Esophagus squamous epithelium (tissue), 5 donors: ENCODE data around the gene NRP2. TPM values are rescaled to one million over a fixed set of nuclear protein-coding genes. Genes with fewer than 3 reads are reported as not detected.

ENCODE experiments used
- DNase-seq: peaks from one replicate; lab custom pipeline; 2025; lab: John Stamatoyannopoulos, UW
- H3K27ac ChIP-seq, 4 donors: fragments of 200-600 bp; sonication (generic); one replicate each; pipeline ENCODE4 v1.5.1; 2016 to 2019; ENCODE audit warnings: mild to moderate bottlenecking in 1 of 4
- H3K27me3 ChIP-seq, 4 donors: fragments of 200-600 bp; sonication (generic); 1 replicate in 3 of 4; 2 replicates in 1 of 4; pipeline versions ENCODE4 v1.5.1 to v1.6.0; 2017 to 2021; ENCODE audit warnings: antibody characterized with exemption in 1 of 4
- H3K36me3 ChIP-seq, 3 donors: fragments of 200-600 bp; sonication (generic); one replicate each; pipeline ENCODE4 v1.5.1; 2016 to 2019
- H3K4me1 ChIP-seq, 3 donors: fragments of 200-600 bp; sonication (generic); one replicate each; pipeline ENCODE4 v1.5.1; 2017 to 2019
- H3K4me3 ChIP-seq, 4 donors: fragments of 200-600 bp; sonication (generic); 1 replicate in 3 of 4; 2 replicates in 1 of 4; pipeline ENCODE4 v1.5.1; 2016 to 2019; ENCODE audit warnings: mild to moderate bottlenecking in 2 of 4, moderate library complexity in 1 of 4
- H3K9me3 ChIP-seq, 3 donors: fragments of 200-600 bp; sonication (generic); one replicate each; pipeline ENCODE4 v1.5.1; 2016 to 2019
- CTCF ChIP-seq, 6 experiments: fragments of 450-650 bp in 4 of 6; fragments of 200-600 bp in 2 of 6; sonication (generic) in 2 of 6; IDR thresholded peaks; one replicate each; pipeline ENCODE4 v1.5.1; 2016 to 2019; ENCODE audit warnings: antibody characterized with exemption in 6 of 6, mild to moderate bottlenecking in 4 of 6, moderate library complexity in 4 of 6
- POLR2A ChIP-seq, 4 donors: fragments of 450-650 bp; IDR thresholded peaks; one replicate each; pipeline ENCODE4 v1.6.1; 2017; ENCODE audit warnings: antibody characterized with exemption in 4 of 4, mild to moderate bottlenecking in 4 of 4, moderate library complexity in 3 of 4
- WGBS, 2 donors: methylation state at CpG; one replicate each; pipeline ENCODE4 v1.1.5; 2018; 5-methylcytosine and 5-hydroxymethylcytosine counted together
- intact Hi-C: fragments of 100-400 bp; cut with DNase I; formaldehyde crosslinking; loops from one replicate; pipeline ENCODE4 v1.15.0; 2022
- total RNA-seq, 4 donors: library from RNA; depleted of rRNA; stranded (reverse); fragments of >200 nt; gene quantifications; one replicate each; pipeline ENCODE4 v1.1.0, GENCODE V29; 2016
- donor health status: DM: yes; HTN: yes; CAD: no.

NRP2 gene
- total RNA-seq, 4 donors from 2014 or later, result 7.1 to 58.6 (median 21.4) TPM

GRCh38 chr2:205713086-205713485, 30.8 kb downstream of the NRP2 start:
- peaks cover 10 to 66% (median 32%) of the 10 kb centered on the region in 3 donors for H3K4me1 ChIP-seq
- TF ChIP-seq POLR2A (IDR thresholded peaks at IDR 0.05) (no peak), CTCF (IDR thresholded peaks at IDR 0.05) (no peak)

DNA sequence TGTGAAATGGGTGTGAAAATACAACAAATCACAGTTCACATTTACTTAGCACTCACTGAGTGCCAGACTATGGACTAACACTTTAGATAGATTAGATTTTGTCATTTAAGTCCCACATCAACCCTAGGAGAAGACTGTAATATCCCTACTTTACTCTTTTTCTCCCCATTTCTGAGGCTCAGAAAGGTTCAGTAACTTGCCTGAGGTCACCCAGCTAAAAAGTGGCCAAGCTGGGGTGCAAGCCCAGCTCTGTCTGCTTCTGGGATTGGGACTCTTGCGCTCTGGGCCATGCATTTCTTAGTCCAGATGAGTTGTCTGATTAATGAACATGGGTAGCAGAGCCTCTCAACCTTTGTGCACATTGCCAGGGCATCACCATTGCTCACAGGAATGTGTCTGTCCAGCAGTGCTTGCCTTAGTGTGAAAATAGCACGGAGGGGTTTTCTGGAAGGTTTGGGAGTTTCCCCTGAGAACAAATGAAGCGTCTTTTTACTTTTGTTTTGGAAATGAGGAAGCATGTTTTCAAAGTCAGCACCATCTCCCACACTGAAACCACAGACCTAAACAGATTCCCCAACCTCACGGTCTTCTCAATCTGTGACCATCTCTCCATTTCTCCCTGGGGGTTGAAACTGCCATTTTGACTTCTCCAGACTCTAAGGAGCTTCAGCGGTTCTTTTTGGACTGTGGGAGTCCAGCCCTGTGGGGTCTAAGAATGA, 31.9 kb downstream of the NRP2 start:
- Histone ChIP-seq H3K4me1 (peaks cover 10 to 66% (median 28%) of the 10 kb centered on the region in 3 donors), H3K9me3 (no peaks in the 10 kb centered on the region), H3K27me3 (no peaks in the 10 kb centered on the region), H3K36me3 (no peaks in the 10 kb centered on the region), H3K4me3 (no peak overlapping the region), H3K27ac (peak overlapping the region in 3 of 4 donors; percentile 53 to 74 (median 64))
- no peak for DNase-seq
- WGBS, 2 donors, result 35 to 52% methylated on average over 5 of the region's 5 CpGs
- intact Hi-C loops, result no loop called here
- TF ChIP-seq CTCF (IDR thresholded peaks at IDR 0.05), result no peak
- TF ChIP-seq POLR2A (IDR thresholded peaks at IDR 0.05), result no peak

More at GRCh38 chr2:205713086-205713485, 30.8 kb downstream of the NRP2 start:
- no peaks in the 10 kb centered on the region for H3K9me3 ChIP-seq
- 24 to 26% methylated on average over 1 of the region's 1 CpG for WGBS, 2 donors
- H3K36me3 ChIP-seq, result no peaks in the 10 kb centered on the region
- DNase-seq, result no peak
- H3K4me3 ChIP-seq, result no peak overlapping the region
- H3K27ac ChIP-seq, result peak overlapping the region in 1 of 4 donors; percentile 74
- H3K27me3 ChIP-seq, result no peaks in the 10 kb centered on the region
- intact Hi-C loops, result no loop called here

DNA sequence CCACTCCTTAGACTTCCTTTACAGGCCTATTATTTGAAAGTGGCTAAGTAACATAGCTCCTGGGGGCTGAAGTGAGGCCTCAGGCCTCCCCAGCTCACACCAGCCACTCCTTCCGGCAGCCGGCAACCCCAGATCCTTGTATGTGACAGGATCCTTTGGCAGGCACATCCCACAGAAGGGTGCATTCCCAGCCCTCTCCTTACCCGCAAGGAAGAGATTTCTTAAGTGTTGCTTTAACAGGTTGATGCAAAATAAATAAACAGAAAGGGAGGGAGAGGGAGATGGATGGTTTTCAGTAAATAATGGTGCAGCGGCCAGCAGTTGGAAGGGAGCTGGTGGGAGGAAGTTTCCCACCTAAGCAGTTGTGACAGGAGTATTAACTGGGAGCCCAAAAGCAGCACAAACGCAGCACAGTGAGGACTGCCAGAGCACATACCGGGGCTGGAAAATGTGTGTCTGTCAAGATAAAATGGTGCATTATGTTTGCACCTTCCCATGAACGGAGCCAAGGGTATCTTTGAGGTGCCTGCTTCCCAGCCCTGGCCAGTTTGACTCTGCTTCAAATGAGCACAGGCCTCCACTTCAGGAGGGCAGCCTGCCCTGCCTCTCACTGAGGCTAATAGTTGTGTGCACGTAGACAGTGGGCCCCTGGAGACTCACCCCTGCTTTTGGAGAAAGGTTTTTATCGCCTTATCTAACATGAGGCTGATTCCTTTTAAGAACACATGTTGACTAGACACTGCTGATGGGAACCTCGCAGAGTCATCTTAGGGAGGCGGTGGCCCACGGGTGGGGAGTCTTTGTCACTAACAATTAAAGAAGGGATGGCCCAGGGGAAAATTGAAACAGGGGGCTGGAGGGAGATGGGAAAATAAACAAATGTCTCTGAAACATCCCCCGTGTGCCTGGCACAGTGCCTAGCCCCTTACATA, 32.8 kb downstream of the NRP2 start:
- no peak for DNase-seq
- no peaks in the 10 kb centered on the region for H3K9me3 ChIP-seq
- H3K27me3 ChIP-seq, result no peaks in the 10 kb centered on the region
- intact Hi-C loops, result no loop called here
- WGBS, 2 donors, result 76 to 80% methylated on average over 11 to 12 of the region's 13 CpGs
- TF ChIP-seq POLR2A (IDR thresholded peaks at IDR 0.05) (no peak), CTCF (IDR thresholded peaks at IDR 0.05) (no peak)
- peak overlapping the region in 3 of 4 donors; percentile 53 to 74 (median 64) for H3K27ac ChIP-seq
- H3K36me3 ChIP-seq, result no peaks in the 10 kb centered on the region
- H3K4me3 ChIP-seq, result no peak overlapping the region
- H3K4me1 ChIP-seq, result peaks cover 10 to 69% (median 28%) of the 10 kb centered on the region in 3 donors

GRCh38 chr2:205715831-205716525, 33.7 kb downstream of the NRP2 start:
- Histone ChIP-seq H3K4me3 (no peak overlapping the region), H3K36me3 (no peaks in the 10 kb centered on the region), H3K9me3 (no peaks in the 10 kb centered on the region), H3K4me1 (peaks cover 14 to 78% (median 32%) of the 10 kb centered on the region in 3 donors), H3K27ac (peak overlapping the region in 3 of 4 donors; percentile 42 to 74 (median 53)), H3K27me3 (no peaks in the 10 kb centered on the region)
- intact Hi-C loops, result no loop called here
- WGBS, 2 donors, result 87 to 89% methylated on average over 13 to 20 of the region's 20 CpGs
- TF ChIP-seq CTCF (IDR thresholded peaks at IDR 0.05) (peak in 2 of 6 experiments; percentile 4 to 35), POLR2A (IDR thresholded peaks at IDR 0.05) (no peak)
- no peak for DNase-seq
